Measurements from ENCODE around the gene MGAT3. TPM values are rescaled to one million over a fixed set of nuclear protein-coding genes. Genes with fewer than 3 reads are reported as not detected.

The MGAT3 gene
- total RNA-seq, 1 experiment from 2014 or later = 5.0 TPM

- Histone ChIP-seq H3K27me3 (ENCODE audit: insufficient read depth, low read length) (no peaks in the 10 kb centered on the region), H3K79me2 (ENCODE audit: insufficient read depth, low read length) (no peaks in the 10 kb centered on the region), H3K4ac (ENCODE audit: low read depth, low read length) (no peak overlapping the region), H3K9ac (ENCODE audit: extremely low read depth, insufficient read length, low read length) (no peak overlapping the region), H3K9me3 (ENCODE audit: control insufficient read depth, low read depth, low read length) (no peaks in the 10 kb centered on the region), H3K14ac (ENCODE audit: insufficient read depth, low read length) (no peak overlapping the region), H3K79me1 (ENCODE audit: insufficient read depth, low read depth, low read length, poor library complexity, severe bottlenecking) (no peaks in the 10 kb centered on the region), H3K23ac (ENCODE audit: insufficient read length, low read depth, low read length) (no peak overlapping the region), H3K18ac (ENCODE audit: insufficient read length, low read depth, low read length) (no peak overlapping the region), H2BK15ac (ENCODE audit: low read depth, low read length) (no peak overlapping the region), H4K5ac (ENCODE audit: insufficient read length, low read depth, low read length) (no peak overlapping the region), H4K20me1 (ENCODE audit: control insufficient read depth, insufficient read depth, insufficient read length) (no peaks in the 10 kb centered on the region), H2BK12ac (ENCODE audit: insufficient read length, low read depth, low read length) (no peak overlapping the region), H2AFZ (ENCODE audit: low read length) (no peak overlapping the region), H3K56ac (ENCODE audit: insufficient read length, low read depth, low read length) (no peak overlapping the region), H2BK120ac (ENCODE audit: low read depth, low read length, poor library complexity, severe bottlenecking) (no peak overlapping the region), H3K23me2 (ENCODE audit: insufficient read length, low read depth, low read length, poor library complexity, severe bottlenecking) (no peaks in the 10 kb centered on the region), H2BK20ac (ENCODE audit: low read depth, low read length, poor library complexity, severe bottlenecking) (no peak overlapping the region), H2AK5ac (ENCODE audit: insufficient read length, low read length) (no peak overlapping the region), H2BK5ac (ENCODE audit: insufficient read length, low read length) (no peak overlapping the region), H4K8ac (replicated peaks; ENCODE audit: insufficient read length, low read depth, low read length) (no peak overlapping the region), H3K4me1 (ENCODE audit: insufficient read depth, low read length) (no peaks in the 10 kb centered on the region), H4K91ac (ENCODE audit: insufficient read length, low read depth, low read length) (no peak overlapping the region), H3T11ph (ENCODE audit: low read length) (no peak overlapping the region), H3K27ac (ENCODE audit: insufficient read length, low read depth, low read length) (no peak overlapping the region), H3K4me2 (ENCODE audit: insufficient read depth, insufficient read length, low read length) (no peak overlapping the region)
- DNase-seq = no peak
- Mint-ChIP-seq H3K4me3 (no peak overlapping the region), H3K27ac (no peak overlapping the region), H3K27me3 (ENCODE audit: low read depth) (peaks cover 33% of the 10 kb centered on the region), H3K36me3 (ENCODE audit: insufficient read depth in 1 of 3, low read depth in 3 of 3) (peaks cover 0 to 6% (median 4%) of the 10 kb centered on the region in 3 experiments; a peak in 3 of 7 replicates), H3K4me1 (peaks cover 6 to 13% of the 10 kb centered on the region in 2 experiments), H3K9me3 (no peaks in the 10 kb centered on the region)
- no CpG with 5 or more reads among the region's 45 CpGs for WGBS (ENCODE audit: extremely low coverage, insufficient read length, low lambda C conversion rate)
- TF ChIP-seq CTCF (conservative IDR thresholded peaks at IDR 0.05) = no peak
These were observed 30.4 kb downstream of the MGAT3 start for GRCh38 chr22:39486951-39487825.

Measured in H9 (cell line).